H9 (cell line): ENCODE measurements around the gene USF3. TPM values are rescaled to one million over a fixed set of nuclear protein-coding genes. Genes with fewer than 3 reads are reported as not detected.
A peak's percentile ranks its signal among the peaks of the same experiment; 100 is the strongest.

Experiments used
- DNase-seq: peaks from one replicate; pipeline ENCODE4 v3.0.0-alpha.2; 2017
- H2AFZ ChIP-seq: one replicate; pipeline ENCODE4 v1.6.1; 2013; ENCODE audit warnings: mild to moderate bottlenecking, low read length, control low read depth, moderate library complexity
- H2AK5ac ChIP-seq: 2 replicates; pipeline ENCODE4 v1.6.1; 2013; ENCODE audit warnings: low read length, control low read depth, mixed read lengths; ENCODE audit not compliant: insufficient read length
- H2BK120ac ChIP-seq: one replicate; pipeline ENCODE4 v1.6.1; 2013; ENCODE audit warnings: low read depth, mild to moderate bottlenecking, low read length, control low read depth, inconsistent platforms; ENCODE audit not compliant: poor library complexity, severe bottlenecking
- H2BK12ac ChIP-seq: 2 replicates; pipeline ENCODE4 v1.6.1; 2013; ENCODE audit warnings: low read length, control low read depth, mixed read lengths, low read depth; ENCODE audit not compliant: insufficient read length
- H2BK15ac ChIP-seq: 2 replicates; pipeline ENCODE4 v1.6.1; 2013; ENCODE audit warnings: low read depth, low read length, control low read depth
- H2BK20ac ChIP-seq: one replicate; pipeline ENCODE4 v1.6.1; 2013; ENCODE audit warnings: low read depth, mild to moderate bottlenecking, low read length, control low read depth, inconsistent platforms; ENCODE audit not compliant: poor library complexity, severe bottlenecking
- H2BK5ac ChIP-seq: 2 replicates; pipeline ENCODE4 v1.6.1; 2013; ENCODE audit warnings: low read length, control low read depth, mixed read lengths; ENCODE audit not compliant: insufficient read length
- H3K14ac ChIP-seq: 2 replicates; pipeline ENCODE4 v1.6.1; 2013; ENCODE audit warnings: low read length, control low read depth; ENCODE audit not compliant: insufficient read depth
- H3K18ac ChIP-seq: 2 replicates; pipeline ENCODE4 v1.6.1; 2013; ENCODE audit warnings: low read depth, mild to moderate bottlenecking, mixed read lengths, low read length, control low read depth; ENCODE audit not compliant: insufficient read length
- H3K23ac ChIP-seq: 2 replicates; pipeline ENCODE4 v1.6.1; 2013; ENCODE audit warnings: low read length, control low read depth, mixed read lengths, low read depth; ENCODE audit not compliant: insufficient read length
- H3K23me2 ChIP-seq: 2 replicates; pipeline ENCODE4 v1.6.1; 2013; ENCODE audit warnings: low read depth, mild to moderate bottlenecking, mixed read lengths, low read length, control low read depth; ENCODE audit not compliant: insufficient read length, poor library complexity, severe bottlenecking
- H3K27ac ChIP-seq: 2 replicates; pipeline ENCODE4 v1.5.1; 2013; ENCODE audit warnings: low read length, control low read depth, mixed read lengths, low read depth; ENCODE audit not compliant: insufficient read length
- H3K27me3 ChIP-seq: 2 replicates; pipeline ENCODE4 v1.6.1; 2013; ENCODE audit warnings: low read length, control low read depth, inconsistent platforms; ENCODE audit not compliant: insufficient read depth
- H3K4ac ChIP-seq: 2 replicates; pipeline ENCODE4 v1.6.1; 2013; ENCODE audit warnings: low read depth, mild to moderate bottlenecking, control low read depth, inconsistent platforms, low read length, moderate library complexity
- H3K4me1 ChIP-seq: 2 replicates; pipeline ENCODE4 v1.6.1; 2013; ENCODE audit warnings: low read length, control low read depth, inconsistent platforms; ENCODE audit not compliant: insufficient read depth
- H3K4me2 ChIP-seq: 2 replicates; pipeline ENCODE4 v1.6.1; 2013; ENCODE audit warnings: low read length, control low read depth, mixed read lengths; ENCODE audit not compliant: insufficient read length, insufficient read depth
- H3K56ac ChIP-seq: 2 replicates; pipeline ENCODE4 v1.6.1; 2013; ENCODE audit warnings: low read depth, mild to moderate bottlenecking, mixed read lengths, low read length, control low read depth; ENCODE audit not compliant: insufficient read length
- H3K79me1 ChIP-seq: 2 replicates; pipeline ENCODE4 v1.6.1; 2013; ENCODE audit warnings: low read depth, mild to moderate bottlenecking, moderate library complexity, low read length, control low read depth, inconsistent platforms; ENCODE audit not compliant: insufficient read depth, poor library complexity, severe bottlenecking
- H3K79me2 ChIP-seq: 2 replicates; pipeline ENCODE4 v1.6.1; 2013; ENCODE audit warnings: low read length, control low read depth, inconsistent platforms; ENCODE audit not compliant: insufficient read depth
- H3K9ac ChIP-seq: 2 replicates; pipeline ENCODE4 v1.6.1; 2013; ENCODE audit warnings: low read length, control low read depth, mixed read lengths; ENCODE audit not compliant: insufficient read length; ENCODE audit errors: extremely low read depth
- H3K9me3 ChIP-seq: one replicate; pipeline ENCODE4 v1.6.1; 2013; ENCODE audit warnings: low read depth, low read length, inconsistent platforms; ENCODE audit not compliant: control insufficient read depth
- H3T11ph ChIP-seq: one replicate; pipeline ENCODE4 v1.6.1; 2013; ENCODE audit warnings: mild to moderate bottlenecking, low read length, control low read depth, inconsistent platforms
- H4K20me1 ChIP-seq: one replicate; pipeline ENCODE4 v1.6.1; 2013; ENCODE audit not compliant: control insufficient read depth, insufficient read length, insufficient read depth
- H4K5ac ChIP-seq: 2 replicates; pipeline ENCODE4 v1.6.1; 2013; ENCODE audit warnings: low read depth, mild to moderate bottlenecking, mixed read lengths, low read length, control low read depth; ENCODE audit not compliant: insufficient read length
- H4K8ac ChIP-seq: replicated peaks from 2 replicates; pipeline ENCODE4 v1.6.1; 2013; ENCODE audit warnings: low read length, control low read depth, mixed read lengths, low read depth; ENCODE audit not compliant: insufficient read length
- H4K91ac ChIP-seq: 2 replicates; pipeline ENCODE4 v1.6.1; 2013; ENCODE audit warnings: low read depth, mild to moderate bottlenecking, moderate library complexity, mixed read lengths, low read length, control low read depth; ENCODE audit not compliant: insufficient read length
- H3K27ac Mint-ChIP-seq, 3 experiments: 2 replicates in 2 of 3; 3 replicates in 1 of 3; pipeline ENCODE4 v1.8.0; 2020 to 2021; ENCODE audit warnings: mixed read lengths in 3 of 3, mild to moderate bottlenecking in 1 of 3, moderate library complexity in 1 of 3
- H3K27me3 Mint-ChIP-seq: 2 replicates; pipeline ENCODE4 v1.8.0; 2021; ENCODE audit warnings: low read depth, mild to moderate bottlenecking, moderate library complexity, mixed read lengths
- H3K36me3 Mint-ChIP-seq, 3 experiments: 2 replicates in 2 of 3; 3 replicates in 1 of 3; pipeline ENCODE4 v1.8.0; 2020 to 2021; ENCODE audit warnings: low read depth in 3 of 3, mixed read lengths in 3 of 3; ENCODE audit not compliant: insufficient read depth in 1 of 3
- H3K4me1 Mint-ChIP-seq, 2 experiments: 2 replicates each; pipeline ENCODE4 v1.8.0; 2020; ENCODE audit warnings: mixed read lengths in 2 of 2
- H3K4me3 Mint-ChIP-seq, 2 experiments: 2 replicates in 1 of 2; 3 replicates in 1 of 2; pipeline ENCODE4 v1.8.0; 2020 to 2021; ENCODE audit warnings: mild to moderate bottlenecking in 2 of 2, mixed read lengths in 2 of 2, moderate library complexity in 1 of 2
- H3K9me3 Mint-ChIP-seq, 2 experiments: 2 replicates in 1 of 2; 3 replicates in 1 of 2; pipeline ENCODE4 v1.8.0; 2020; ENCODE audit warnings: mild to moderate bottlenecking in 2 of 2, mixed read lengths in 2 of 2, moderate library complexity in 1 of 2
- WGBS: extraction: QIAGEN DNeasy Blood & Tissue Kit; methylation state at CpG from one replicate; pipeline ENCODE4 v1.1.7; 2013; ENCODE audit warnings: missing lambda C conversion rate, low lambda C conversion rate, mixed read lengths; ENCODE audit not compliant: insufficient read length; ENCODE audit errors: extremely low coverage; 5-methylcytosine and 5-hydroxymethylcytosine counted together
- total RNA-seq: library from RNA; stranded (reverse); gene quantifications from 2 replicates; pipeline ENCODE4 v1.2.1, GENCODE V29; 2021
- TF ChIP-seq, protein P1 (sequence below): fragments of 200-600 bp; sonication (generic); conservative IDR thresholded peaks from 3 replicates; pipeline ENCODE4 v1.8.0; 2021; ENCODE audit warnings: antibody characterized with exemption, mild to moderate bottlenecking

The USF3 gene
- total RNA-seq, 1 experiment from 2014 or later, result 13.8 TPM

DNA sequence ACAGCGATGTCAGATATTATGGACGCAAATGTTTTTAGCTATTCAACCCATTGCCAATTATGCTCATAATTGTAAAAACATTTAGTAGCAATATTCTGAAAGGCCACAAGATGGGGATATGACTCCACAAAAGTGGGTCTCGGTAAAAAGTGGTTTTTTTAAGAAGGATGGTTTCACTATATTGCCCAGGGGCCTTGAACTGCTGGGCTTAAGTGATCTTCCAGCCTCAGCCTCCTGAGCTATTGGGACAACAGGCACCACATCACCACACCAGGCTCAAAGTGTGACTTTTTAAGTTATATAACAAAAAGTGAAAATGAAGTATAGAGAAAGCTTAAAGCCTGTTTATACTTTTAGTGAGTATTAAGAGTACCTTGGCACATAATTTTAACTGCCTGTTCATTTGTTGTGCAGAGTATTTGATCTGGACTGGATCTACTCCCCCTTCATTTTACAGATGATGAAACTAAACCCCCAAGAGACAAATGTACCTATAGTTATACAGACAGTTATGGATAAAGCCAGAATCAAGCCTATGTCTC lies 40.2 kb upstream of the USF3 start:
- no peak overlapping the region for H3K56ac ChIP-seq
- no peak overlapping the region for H2BK20ac ChIP-seq
- no peaks in the 10 kb centered on the region for H3K9me3 ChIP-seq
- H4K20me1 ChIP-seq, result no peaks in the 10 kb centered on the region
- H3K18ac ChIP-seq, result no peak overlapping the region
- no peak overlapping the region for H2BK5ac ChIP-seq
- no peak overlapping the region for H2AFZ ChIP-seq
- Mint-ChIP-seq H3K27me3 (no peaks in the 10 kb centered on the region), H3K27ac (peak overlapping the region in 2 of 3 experiments; percentile 2 to 71; a peak in 5 of 7 replicates), H3K4me3 (no peak overlapping the region), H3K4me1 (peaks cover 62 to 64% of the 10 kb centered on the region in 2 experiments), H3K9me3 (no peaks in the 10 kb centered on the region), H3K36me3 (peaks cover 3 to 15% (median 7%) of the 10 kb centered on the region in 3 experiments; a peak in 5 of 7 replicates)
- no peak overlapping the region for H4K8ac ChIP-seq
- no peaks in the 10 kb centered on the region for H3K23me2 ChIP-seq
- no peaks in the 10 kb centered on the region for H3K79me1 ChIP-seq
- no peak overlapping the region for H2BK120ac ChIP-seq
- H4K5ac ChIP-seq, result no peak overlapping the region
- H3T11ph ChIP-seq, result no peak overlapping the region
- H2BK15ac ChIP-seq, result no peak overlapping the region
- no peak overlapping the region for H3K27ac ChIP-seq
- H3K14ac ChIP-seq, result no peak overlapping the region
- TF ChIP-seq, protein P1, sequence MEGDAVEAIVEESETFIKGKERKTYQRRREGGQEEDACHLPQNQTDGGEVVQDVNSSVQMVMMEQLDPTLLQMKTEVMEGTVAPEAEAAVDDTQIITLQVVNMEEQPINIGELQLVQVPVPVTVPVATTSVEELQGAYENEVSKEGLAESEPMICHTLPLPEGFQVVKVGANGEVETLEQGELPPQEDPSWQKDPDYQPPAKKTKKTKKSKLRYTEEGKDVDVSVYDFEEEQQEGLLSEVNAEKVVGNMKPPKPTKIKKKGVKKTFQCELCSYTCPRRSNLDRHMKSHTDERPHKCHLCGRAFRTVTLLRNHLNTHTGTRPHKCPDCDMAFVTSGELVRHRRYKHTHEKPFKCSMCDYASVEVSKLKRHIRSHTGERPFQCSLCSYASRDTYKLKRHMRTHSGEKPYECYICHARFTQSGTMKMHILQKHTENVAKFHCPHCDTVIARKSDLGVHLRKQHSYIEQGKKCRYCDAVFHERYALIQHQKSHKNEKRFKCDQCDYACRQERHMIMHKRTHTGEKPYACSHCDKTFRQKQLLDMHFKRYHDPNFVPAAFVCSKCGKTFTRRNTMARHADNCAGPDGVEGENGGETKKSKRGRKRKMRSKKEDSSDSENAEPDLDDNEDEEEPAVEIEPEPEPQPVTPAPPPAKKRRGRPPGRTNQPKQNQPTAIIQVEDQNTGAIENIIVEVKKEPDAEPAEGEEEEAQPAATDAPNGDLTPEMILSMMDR, result peak; percentile 64
- no peak overlapping the region for H3K4ac ChIP-seq
- DNase-seq, result no peak
- no peak overlapping the region for H3K23ac ChIP-seq
- H2BK12ac ChIP-seq, result no peak overlapping the region
- WGBS, result no CpG with 5 or more reads among the region's 3 CpGs
- no peak overlapping the region for H3K9ac ChIP-seq
- no peaks in the 10 kb centered on the region for H3K27me3 ChIP-seq
- no peak overlapping the region for H2AK5ac ChIP-seq
- no peaks in the 10 kb centered on the region for H3K4me1 ChIP-seq
- no peak overlapping the region for H3K4me2 ChIP-seq
- peaks cover 61% of the 10 kb centered on the region for H3K79me2 ChIP-seq
- no peak overlapping the region for H4K91ac ChIP-seq
